Central memory CD8-positive, alpha-beta T cell (primary cell): ENCODE results near the gene WDFY1.
"Not testable (repeated sequence)": the region's sequence is repeated elsewhere in the genome, so short reads cannot be mapped to it uniquely, and the experiment has no call there.

Experiments used
- ATAC-seq: fragments of 150-1000 bp; cut with Tn5 transposase; replicated peaks from 2 replicates; pipeline ENCODE4 v1.10.0; 2022; ENCODE audit warnings: mild to moderate bottlenecking, moderate FRiP score, moderate number of reproducible peaks; ENCODE audit not compliant: poor library complexity, severe bottlenecking; ENCODE audit errors: extremely low read depth
- DNase-seq, 2 donors: peaks; one replicate each; pipeline ENCODE4 v3.0.0; 2021; ENCODE audit warnings: low spot score in 2 of 2
- H3K27ac Mint-ChIP-seq: one replicate; pipeline ENCODE4 v1.8.0; 2022; ENCODE audit warnings: low read depth, mild to moderate bottlenecking, moderate library complexity, mixed read lengths
- H3K27me3 Mint-ChIP-seq: one replicate; pipeline ENCODE4 v1.8.0; 2022; ENCODE audit warnings: mixed read lengths
- H3K36me3 Mint-ChIP-seq: one replicate; pipeline ENCODE4 v1.8.0; 2022; ENCODE audit warnings: mild to moderate bottlenecking, moderate library complexity, mixed read lengths; ENCODE audit not compliant: insufficient read depth
- H3K4me1 Mint-ChIP-seq: one replicate; pipeline ENCODE4 v1.8.0; 2022; ENCODE audit warnings: mixed read lengths
- H3K4me3 Mint-ChIP-seq: one replicate; pipeline ENCODE4 v1.8.0; 2022; ENCODE audit warnings: mild to moderate bottlenecking, moderate library complexity, mixed read lengths
- H3K9me3 Mint-ChIP-seq: one replicate; pipeline ENCODE4 v1.8.0; 2022; ENCODE audit warnings: mixed read lengths

Gene WDFY1

GRCh38 chr2:223872772-223873171 is 72.4 kb downstream of the WDFY1 start:
- not testable (repeated sequence) for H3K4me3 Mint-ChIP-seq, ATAC-seq, H3K27me3 Mint-ChIP-seq, DNase-seq, H3K4me1 Mint-ChIP-seq, H3K9me3 Mint-ChIP-seq, H3K27ac Mint-ChIP-seq
- H3K36me3 Mint-ChIP-seq = peaks cover 22% of the 10 kb centered on the region

- H3K27me3 Mint-ChIP-seq, H3K9me3 Mint-ChIP-seq, ATAC-seq, DNase-seq, H3K27ac Mint-ChIP-seq, H3K4me3 Mint-ChIP-seq, H3K4me1 Mint-ChIP-seq: not testable (repeated sequence)
- peaks cover 14% of the 10 kb centered on the region for H3K36me3 Mint-ChIP-seq
Measured at GRCh38 chr2:223871661-223872060, 73.5 kb downstream of the WDFY1 start.

GRCh38 chr2:223870840-223871611 is 74.1 kb downstream of the WDFY1 start:
- no peak overlapping the region for H3K27ac Mint-ChIP-seq

GRCh38 chr2:223868005-223868404 is 77.1 kb downstream of the WDFY1 start:
- DNase-seq (no peak), ATAC-seq (no peak)
- H3K36me3 Mint-ChIP-seq = peaks cover 12% of the 10 kb centered on the region
- H3K27ac Mint-ChIP-seq = no peak overlapping the region
- peaks cover 20% of the 10 kb centered on the region for H3K4me1 Mint-ChIP-seq
- H3K9me3 Mint-ChIP-seq = no peaks in the 10 kb centered on the region
- H3K27me3 Mint-ChIP-seq = no peaks in the 10 kb centered on the region
- no peak overlapping the region for H3K4me3 Mint-ChIP-seq

More at GRCh38 chr2:223870840-223871611, 74.1 kb downstream of the WDFY1 start:
- no peaks in the 10 kb centered on the region for H3K9me3 Mint-ChIP-seq
- no peak for ATAC-seq
- H3K4me1 Mint-ChIP-seq = peaks cover 7% of the 10 kb centered on the region
- H3K27me3 Mint-ChIP-seq = no peaks in the 10 kb centered on the region
- peaks cover 11% of the 10 kb centered on the region for H3K36me3 Mint-ChIP-seq
- no peak for DNase-seq
- H3K4me3 Mint-ChIP-seq = no peak overlapping the region

GRCh38 chr2:223865907-223866508 is 79.1 kb downstream of the WDFY1 start:
- DNase-seq (no peak), ATAC-seq (peak; percentile 44)
- Mint-ChIP-seq H3K27me3 (no peaks in the 10 kb centered on the region), H3K27ac (no peak overlapping the region), H3K9me3 (no peaks in the 10 kb centered on the region), H3K4me3 (no peak overlapping the region), H3K36me3 (peaks cover 4% of the 10 kb centered on the region), H3K4me1 (peaks cover 24% of the 10 kb centered on the region)

GRCh38 chr2:223865124-223865523 is 80.0 kb downstream of the WDFY1 start:
- DNase-seq (peak in 1 of 2 donors; percentile 36), ATAC-seq (peak; percentile 94)
- peaks cover 25% of the 10 kb centered on the region for H3K4me1 Mint-ChIP-seq
- peaks cover 4% of the 10 kb centered on the region for H3K36me3 Mint-ChIP-seq
- peak overlapping the region; percentile 20 for H3K27ac Mint-ChIP-seq
- H3K4me3 Mint-ChIP-seq = peak overlapping the region; percentile 41
- H3K9me3 Mint-ChIP-seq = no peaks in the 10 kb centered on the region
- H3K27me3 Mint-ChIP-seq = no peaks in the 10 kb centered on the region

- no peak overlapping the region for H3K4me3 Mint-ChIP-seq
- no peak for ATAC-seq
- no peaks in the 10 kb centered on the region for H3K27me3 Mint-ChIP-seq
- DNase-seq = no peak
- H3K27ac Mint-ChIP-seq = no peak overlapping the region
- H3K4me1 Mint-ChIP-seq = peaks cover 37% of the 10 kb centered on the region
- H3K9me3 Mint-ChIP-seq = no peaks in the 10 kb centered on the region
- peaks cover 4% of the 10 kb centered on the region for H3K36me3 Mint-ChIP-seq
Measured at GRCh38 chr2:223863491-223863890, 81.6 kb downstream of the WDFY1 start.

GRCh38 chr2:223860809-223861738 is 84.1 kb downstream of the WDFY1 start:
- DNase-seq = no peak

GRCh38 chr2:223859070-223859469 is 86.1 kb downstream of the WDFY1 start:
- no peak overlapping the region for H3K27ac Mint-ChIP-seq

More at GRCh38 chr2:223860809-223861738, 84.1 kb downstream of the WDFY1 start:
- peak overlapping the region; percentile 60 for H3K27ac Mint-ChIP-seq
- H3K27me3 Mint-ChIP-seq = no peaks in the 10 kb centered on the region
- peaks cover 4% of the 10 kb centered on the region for H3K36me3 Mint-ChIP-seq
- no peaks in the 10 kb centered on the region for H3K9me3 Mint-ChIP-seq
- peaks cover 30% of the 10 kb centered on the region for H3K4me1 Mint-ChIP-seq
- ATAC-seq = no peak
- no peak overlapping the region for H3K4me3 Mint-ChIP-seq

GRCh38 chr2:223856584-223856983 is 88.6 kb downstream of the WDFY1 start:
- Mint-ChIP-seq H3K4me1 (peaks cover 17% of the 10 kb centered on the region), H3K27ac (no peak overlapping the region), H3K27me3 (no peaks in the 10 kb centered on the region), H3K4me3 (no peak overlapping the region), H3K9me3 (no peaks in the 10 kb centered on the region), H3K36me3 (peaks cover 2% of the 10 kb centered on the region)
- ATAC-seq (no peak), DNase-seq (no peak)

More at GRCh38 chr2:223859070-223859469, 86.1 kb downstream of the WDFY1 start:
- peak; percentile 54 for ATAC-seq
- Mint-ChIP-seq H3K4me1 (peaks cover 17% of the 10 kb centered on the region), H3K4me3 (no peak overlapping the region), H3K9me3 (no peaks in the 10 kb centered on the region), H3K27me3 (no peaks in the 10 kb centered on the region), H3K36me3 (no peaks in the 10 kb centered on the region)
- DNase-seq = no peak

- Mint-ChIP-seq H3K27me3 (no peaks in the 10 kb centered on the region), H3K36me3 (peaks cover 2% of the 10 kb centered on the region), H3K4me1 (peaks cover 12% of the 10 kb centered on the region), H3K4me3 (no peak overlapping the region), H3K9me3 (no peaks in the 10 kb centered on the region), H3K27ac (no peak overlapping the region)
- ATAC-seq (no peak), DNase-seq (no peak)
Measured at GRCh38 chr2:223856021-223856420, 89.1 kb downstream of the WDFY1 start.

- Mint-ChIP-seq H3K9me3 (no peaks in the 10 kb centered on the region), H3K27me3 (no peaks in the 10 kb centered on the region), H3K4me1 (peaks cover 11% of the 10 kb centered on the region), H3K36me3 (peaks cover 2% of the 10 kb centered on the region), H3K27ac (no peak overlapping the region), H3K4me3 (no peak overlapping the region)
- DNase-seq (no peak), ATAC-seq (no peak)
Measured at GRCh38 chr2:223855426-223855825, 89.7 kb downstream of the WDFY1 start.
